Nucleus accumbens (tissue), 56 donors: ENCODE data around the gene BCL7A.

ENCODE experiments used
- DNase-seq, 56 donors: peaks; one replicate each; lab custom pipeline; 2025; lab: John Stamatoyannopoulos, UW

Gene BCL7A

GRCh38 chr12:122107261-122107660, 85.6 kb downstream of the BCL7A start:
- no peak for DNase-seq

- no peak for DNase-seq
These were observed 89.5 kb downstream of the BCL7A start for GRCh38 chr12:122111089-122111641.
